Cardiac fibroblast (primary cell): ENCODE results near the gene THADA.
"Not testable (repeated sequence)": the region's sequence is repeated elsewhere in the genome, so short reads cannot be mapped to it uniquely, and the experiment has no call there.

ENCODE experiments used
- DNase-seq, 2 donors: peaks; one replicate each; pipeline versions ENCODE4 v3.0.0 to v3.0.0-alpha.2; 2010; ENCODE audit warnings: low read depth in 2 of 2
- H3K4me3 ChIP-seq, 2 donors: replicated peaks in 1 of 2; 1 replicate in 1 of 2; 2 replicates in 1 of 2; pipeline ENCODE4 v1.5.1; 2011; ENCODE audit warnings: low read depth in 2 of 2, low read length in 2 of 2, mild to moderate bottlenecking in 2 of 2, moderate library complexity in 1 of 2
- TF ChIP-seq, protein P1 (sequence below): IDR thresholded peaks from one replicate; pipeline ENCODE4 v1.5.1; 2011; ENCODE audit warnings: low read depth, mild to moderate bottlenecking, low read length, inconsistent platforms

THADA gene

DNA sequence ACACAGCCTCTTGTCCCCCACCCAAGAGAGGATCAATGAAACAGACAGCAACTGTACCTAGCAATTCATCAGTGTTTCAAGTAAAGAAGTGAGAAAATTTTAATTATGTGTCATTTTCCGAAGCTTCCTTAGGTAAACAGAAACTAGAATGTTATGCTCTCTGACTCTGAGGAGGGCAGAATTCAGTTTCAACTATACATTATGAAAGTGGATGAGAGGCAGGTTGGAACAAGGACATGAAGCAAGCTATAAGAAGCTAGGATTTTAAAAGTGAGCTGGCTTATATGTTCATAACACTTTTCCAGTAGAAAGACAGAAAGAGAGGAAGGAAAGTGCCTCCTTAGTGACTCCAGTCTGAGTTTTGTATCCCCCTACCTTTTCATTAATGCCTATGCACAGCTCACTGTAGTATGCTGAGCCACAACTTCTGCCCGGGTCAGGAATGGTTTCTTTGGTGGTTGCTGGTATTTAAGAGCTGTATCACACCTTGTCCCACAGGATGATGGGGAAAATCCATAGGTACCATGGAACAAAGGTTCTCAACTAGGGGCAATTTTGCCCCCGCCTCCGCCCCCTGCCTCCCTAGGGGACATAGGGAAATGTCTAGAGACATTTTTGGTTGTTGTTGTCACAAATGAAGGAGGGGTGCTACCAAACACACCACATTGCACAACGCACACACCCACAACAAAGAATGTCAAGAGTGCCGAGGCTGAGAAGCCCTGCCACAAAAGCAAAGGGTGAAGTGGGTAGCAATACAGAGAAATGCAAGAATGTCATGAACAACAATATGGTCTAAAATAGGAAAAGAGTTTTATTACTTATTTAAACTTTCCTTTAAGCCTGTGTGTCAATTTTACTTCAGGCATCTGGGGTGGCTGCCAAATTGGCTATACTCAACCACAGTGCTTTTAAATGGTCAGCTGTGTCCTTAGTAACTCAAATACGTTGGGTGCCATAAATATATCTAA lies 208.5 kb downstream of the THADA start:
- DNase-seq = peak; percentile 23 to 57
- TF ChIP-seq, protein P1, sequence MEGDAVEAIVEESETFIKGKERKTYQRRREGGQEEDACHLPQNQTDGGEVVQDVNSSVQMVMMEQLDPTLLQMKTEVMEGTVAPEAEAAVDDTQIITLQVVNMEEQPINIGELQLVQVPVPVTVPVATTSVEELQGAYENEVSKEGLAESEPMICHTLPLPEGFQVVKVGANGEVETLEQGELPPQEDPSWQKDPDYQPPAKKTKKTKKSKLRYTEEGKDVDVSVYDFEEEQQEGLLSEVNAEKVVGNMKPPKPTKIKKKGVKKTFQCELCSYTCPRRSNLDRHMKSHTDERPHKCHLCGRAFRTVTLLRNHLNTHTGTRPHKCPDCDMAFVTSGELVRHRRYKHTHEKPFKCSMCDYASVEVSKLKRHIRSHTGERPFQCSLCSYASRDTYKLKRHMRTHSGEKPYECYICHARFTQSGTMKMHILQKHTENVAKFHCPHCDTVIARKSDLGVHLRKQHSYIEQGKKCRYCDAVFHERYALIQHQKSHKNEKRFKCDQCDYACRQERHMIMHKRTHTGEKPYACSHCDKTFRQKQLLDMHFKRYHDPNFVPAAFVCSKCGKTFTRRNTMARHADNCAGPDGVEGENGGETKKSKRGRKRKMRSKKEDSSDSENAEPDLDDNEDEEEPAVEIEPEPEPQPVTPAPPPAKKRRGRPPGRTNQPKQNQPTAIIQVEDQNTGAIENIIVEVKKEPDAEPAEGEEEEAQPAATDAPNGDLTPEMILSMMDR = no peak
- H3K4me3 ChIP-seq = no peak overlapping the region

DNA sequence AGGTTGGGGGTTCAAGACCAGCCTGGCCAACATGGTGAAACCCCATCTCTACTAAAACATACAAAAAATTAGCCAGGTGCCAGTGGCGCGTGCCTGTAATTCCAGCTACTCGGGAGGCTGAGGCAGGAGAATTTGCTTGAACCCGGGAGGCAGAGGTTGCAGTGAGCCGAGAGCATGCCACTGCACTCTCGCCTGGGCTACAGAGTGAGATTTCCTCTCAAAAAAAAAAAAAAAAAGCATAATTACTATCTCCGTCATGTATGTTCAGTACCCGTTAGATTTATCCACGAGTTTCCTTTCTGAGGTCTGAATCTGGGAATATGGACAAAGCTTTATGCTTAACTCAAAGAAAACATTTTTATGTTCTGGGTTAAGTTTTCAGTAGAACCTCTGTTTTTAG lies 209.2 kb downstream of the THADA start:
- not testable (repeated sequence) for DNase-seq, H3K4me3 ChIP-seq

DNA sequence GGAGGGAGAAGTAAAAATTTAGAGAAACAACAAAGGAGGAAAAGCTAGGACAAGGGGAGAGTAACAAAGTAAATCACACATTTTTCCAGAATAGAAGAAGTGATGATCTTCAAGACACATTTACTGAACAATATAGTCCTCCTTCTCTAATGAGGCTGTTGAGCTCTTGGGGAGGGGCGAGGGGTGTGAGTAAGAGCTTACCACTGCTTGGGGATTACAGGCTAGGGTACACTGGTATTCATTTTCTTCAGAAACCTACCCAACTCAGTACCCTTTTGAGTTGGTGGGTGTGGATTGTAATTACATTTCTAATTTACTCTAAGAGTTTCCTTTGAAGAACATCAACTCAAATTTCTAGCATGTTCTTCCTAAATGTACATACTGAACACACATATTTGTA lies 211.7 kb downstream of the THADA start:
- DNase-seq = no peak
- TF ChIP-seq, protein P1 = no peak
- no peak overlapping the region for H3K4me3 ChIP-seq

DNA sequence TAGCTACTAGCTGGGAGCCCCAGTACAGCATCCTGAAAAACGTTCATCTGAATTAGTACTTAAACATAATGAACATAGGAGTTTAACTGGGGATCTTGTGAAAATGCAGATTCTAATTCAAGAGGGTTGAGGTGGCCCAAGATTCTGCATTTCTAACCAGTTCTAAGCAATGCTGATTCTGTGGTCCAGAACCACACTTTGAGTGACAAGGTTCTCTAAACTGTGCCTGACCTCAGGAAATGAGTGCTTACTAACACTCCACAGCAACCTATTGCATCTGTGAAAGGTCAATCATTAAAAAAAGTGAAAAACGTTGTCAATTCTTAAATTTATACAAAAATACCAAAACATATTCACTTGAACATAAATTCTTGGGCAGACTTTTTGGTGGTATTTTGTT lies 212.3 kb downstream of the THADA start:
- DNase-seq = no peak
- no peak overlapping the region for H3K4me3 ChIP-seq
- TF ChIP-seq, protein P1 = no peak

DNA sequence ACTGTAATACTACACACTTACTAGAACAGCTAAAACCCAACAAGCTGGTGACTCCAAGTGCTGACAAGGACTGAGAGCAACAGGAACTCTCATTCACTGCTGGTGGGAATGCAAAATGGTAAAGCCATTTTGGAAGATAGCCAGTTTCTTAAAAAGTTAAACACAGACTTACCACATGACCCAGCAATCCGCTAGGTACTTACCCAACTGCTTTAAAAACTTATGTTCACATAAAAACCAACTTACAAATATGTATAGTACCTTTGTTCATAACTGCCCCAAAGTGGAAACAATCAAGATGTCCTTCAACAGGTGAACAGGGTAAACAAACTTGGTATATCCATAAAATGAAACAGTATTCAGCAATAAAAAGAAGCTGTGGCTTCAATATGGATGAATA lies 216.3 kb downstream of the THADA start:
- no peak overlapping the region for H3K4me3 ChIP-seq
- TF ChIP-seq, protein P1 = no peak
- DNase-seq = no peak

DNA sequence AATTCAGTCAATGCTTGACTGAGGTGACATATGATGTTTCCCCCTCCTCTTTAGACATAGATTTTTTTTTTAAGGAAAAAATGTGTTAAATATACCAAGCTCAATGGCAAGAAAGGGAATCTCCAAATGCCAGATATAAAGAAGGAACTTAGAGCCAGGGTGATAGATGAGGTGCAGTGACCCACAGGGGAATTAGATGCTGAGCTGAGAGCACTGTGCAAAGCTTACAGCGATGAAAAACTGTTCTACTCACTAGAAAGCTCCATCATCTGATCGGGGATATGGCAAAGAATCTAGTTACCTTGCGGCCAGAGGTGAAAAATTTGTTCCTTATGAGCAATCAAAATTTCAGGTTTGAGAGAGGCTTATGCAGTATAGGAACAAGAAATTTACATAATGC lies 218.5 kb downstream of the THADA start:
- TF ChIP-seq, protein P1 = no peak
- DNase-seq = no peak
- H3K4me3 ChIP-seq = no peak overlapping the region

DNA sequence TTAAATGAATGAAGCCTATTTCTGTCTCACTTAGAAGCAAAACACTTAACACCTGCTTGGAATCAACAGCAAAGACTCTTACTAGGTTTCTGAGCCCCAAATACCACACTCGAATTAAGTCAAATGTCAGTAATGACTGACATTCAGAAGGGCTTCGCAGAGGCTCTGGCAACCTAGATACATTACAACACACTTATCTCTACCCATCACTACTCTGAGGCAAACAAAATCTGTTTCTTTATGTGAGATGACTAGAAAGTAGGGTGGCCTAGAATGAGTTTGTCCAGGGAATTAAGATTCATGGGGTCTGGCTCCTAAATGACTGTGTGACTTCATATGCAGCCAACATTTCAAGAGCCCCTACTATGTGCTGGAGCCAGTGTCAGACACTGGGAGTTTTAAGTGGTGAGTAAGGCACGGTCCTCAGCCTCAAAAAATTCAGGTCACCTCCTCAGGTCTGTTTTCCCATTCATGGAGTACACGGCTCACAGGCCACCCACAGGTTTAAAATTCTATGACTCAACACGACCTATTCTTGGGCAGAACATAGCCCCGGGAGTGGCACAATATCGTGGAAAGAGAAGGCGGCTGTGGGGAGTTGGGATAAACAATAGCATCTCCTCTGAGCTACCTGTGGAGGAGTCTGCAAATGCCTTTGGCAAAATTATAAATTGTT lies 219.2 kb downstream of the THADA start:
- no peak for DNase-seq
- TF ChIP-seq, protein P1 = no peak
- H3K4me3 ChIP-seq = no peak overlapping the region
